ENCODE results near the gene RPEL1.
"Not testable (repeated sequence)": the region's sequence is repeated elsewhere in the genome, so short reads cannot be mapped to it uniquely, and the experiment has no call there.

Gene RPEL1

DNA sequence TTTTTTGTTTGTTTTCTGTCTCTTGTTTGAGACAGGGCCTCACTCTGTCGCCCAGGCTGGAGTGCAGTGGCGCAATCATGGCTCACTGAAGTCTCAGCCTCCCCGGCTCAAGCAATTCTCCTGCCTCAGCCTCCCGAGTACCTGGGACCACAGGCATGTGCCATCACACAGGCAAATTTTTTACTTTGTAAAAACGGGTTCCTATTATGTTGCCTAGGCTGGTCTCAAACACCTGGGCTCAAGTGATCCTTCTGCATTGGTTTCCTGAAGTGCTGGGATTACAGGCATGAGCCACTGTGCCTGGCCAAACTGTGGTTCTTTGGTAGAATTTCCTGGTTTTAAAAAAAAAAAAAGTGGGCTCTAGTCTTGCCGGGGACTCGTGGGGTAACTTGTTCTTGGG is at the start of gene RPEL1:
RPEL1 (plus strand) TSS at position 301 of the 400 bp plus-strand sequence. CDS start 110 bp downstream, outside the sequence.
- DNase-seq = not testable (repeated sequence)

DNA sequence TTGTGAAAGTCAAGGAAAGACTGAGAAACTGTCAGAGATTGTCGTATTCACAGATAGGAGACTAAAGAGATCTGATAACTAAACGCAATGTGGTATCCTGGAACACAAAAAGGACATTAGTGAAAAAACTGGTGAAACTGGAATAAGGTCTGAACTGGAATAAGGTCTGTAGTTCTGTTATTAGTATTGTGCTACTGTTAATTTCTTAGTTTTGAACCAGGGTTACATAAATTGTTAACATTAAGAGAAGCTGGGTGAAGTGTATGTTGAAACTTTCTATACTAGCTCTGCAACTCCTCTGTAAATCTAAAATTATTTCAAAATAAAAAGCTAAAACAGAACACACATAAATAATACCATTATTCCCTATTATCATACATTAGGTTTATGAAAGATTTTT is 49.2 kb upstream of the RPEL1 start:
- DNase-seq = no peak

DNA sequence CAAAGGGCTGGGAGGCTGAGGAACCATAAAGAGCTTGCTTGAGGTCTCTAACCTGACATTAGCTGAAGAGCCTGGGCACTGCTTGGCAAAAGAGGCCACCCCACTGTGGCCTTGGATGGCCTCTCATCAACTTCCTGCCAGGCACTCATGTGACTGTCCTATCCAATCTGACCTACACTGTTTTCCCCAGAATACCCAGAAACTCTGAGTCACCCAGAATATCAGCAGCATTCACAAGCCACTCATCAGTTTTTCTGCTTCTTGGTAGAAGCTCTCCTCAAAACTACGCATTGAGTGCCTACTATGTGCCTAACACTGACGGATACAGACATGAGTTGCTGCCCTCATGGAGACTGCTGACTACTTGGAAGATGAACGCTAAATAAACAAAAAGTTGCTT is 48.5 kb upstream of the RPEL1 start:
- DNase-seq = peak; percentile 58

DNA sequence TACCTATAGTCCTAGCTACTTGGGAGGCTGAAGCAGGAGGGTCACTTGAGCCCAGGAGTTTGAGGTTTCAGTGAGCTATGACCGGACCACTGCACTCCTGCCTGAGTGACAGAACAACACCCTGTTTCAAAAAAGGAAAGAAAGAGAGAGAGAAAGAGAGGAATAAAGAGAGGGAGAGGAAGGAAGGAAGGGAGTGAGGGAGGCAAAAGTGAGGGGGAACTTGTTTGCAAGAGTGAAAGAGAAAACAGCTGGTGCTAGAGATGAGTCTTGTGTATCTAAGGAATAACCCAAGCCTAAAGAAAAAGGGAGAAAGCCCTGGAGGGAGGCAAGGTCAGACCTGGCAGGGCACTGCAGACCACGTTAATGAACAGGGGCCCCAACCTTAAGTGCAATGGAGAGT is 47.8 kb upstream of the RPEL1 start:
- no peak for DNase-seq

DNA sequence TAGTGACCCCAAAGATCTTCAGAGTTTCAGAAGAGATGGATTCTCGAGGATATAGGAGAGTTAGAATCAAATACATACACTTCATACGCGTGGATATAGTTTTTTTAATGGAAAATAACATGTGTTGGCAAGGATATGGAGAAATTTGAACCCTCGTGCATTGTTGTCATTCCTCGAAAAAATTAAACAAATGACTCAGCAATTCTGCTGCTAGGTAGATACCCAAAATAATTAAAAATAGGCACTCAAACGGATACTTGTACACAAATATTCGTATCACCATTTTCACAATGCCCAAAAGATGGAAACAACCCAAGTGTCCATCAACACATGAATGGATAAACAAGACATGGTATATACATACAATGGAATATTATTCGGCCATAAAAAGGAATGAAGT is 47.0 kb upstream of the RPEL1 start:
- no peak for DNase-seq

DNA sequence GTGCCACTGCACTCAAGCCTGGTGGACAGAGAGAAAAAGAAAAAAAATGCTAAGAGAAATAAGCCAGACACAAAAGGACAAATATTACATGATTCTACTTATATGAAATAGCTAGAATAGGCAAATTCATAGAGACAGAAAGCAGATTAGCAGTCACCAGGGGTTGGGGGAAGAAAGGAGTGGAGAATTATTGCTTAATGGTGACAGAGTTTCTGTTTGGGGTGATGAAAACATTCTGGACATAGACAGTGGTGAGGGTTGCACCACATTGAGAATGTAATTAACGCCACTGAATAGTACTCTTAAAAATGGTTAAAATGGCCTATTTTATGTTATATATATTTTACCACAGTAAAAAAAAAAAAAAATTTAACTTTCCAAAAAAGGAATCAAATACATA is 46.2 kb upstream of the RPEL1 start:
- DNase-seq = no peak

DNA sequence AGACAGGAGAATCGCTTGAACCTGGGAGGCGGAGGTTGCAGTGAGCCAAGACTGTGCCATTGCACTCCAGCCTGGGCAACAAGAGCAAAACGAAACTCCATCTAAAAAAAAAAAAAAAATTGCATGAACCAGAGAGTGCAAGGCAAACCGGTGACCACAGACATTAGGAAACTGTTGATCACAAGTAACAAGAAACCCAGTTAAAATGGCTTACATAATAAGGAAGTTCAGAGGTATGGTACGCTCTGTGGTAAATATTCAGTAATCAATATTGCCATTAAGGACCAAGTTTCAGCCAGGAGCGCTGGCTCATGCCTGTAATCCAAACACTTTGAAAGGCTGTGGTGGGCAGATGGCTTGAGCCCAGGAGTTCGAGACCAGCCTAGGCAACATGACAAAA is 43.4 kb upstream of the RPEL1 start:
- DNase-seq = no peak

DNA sequence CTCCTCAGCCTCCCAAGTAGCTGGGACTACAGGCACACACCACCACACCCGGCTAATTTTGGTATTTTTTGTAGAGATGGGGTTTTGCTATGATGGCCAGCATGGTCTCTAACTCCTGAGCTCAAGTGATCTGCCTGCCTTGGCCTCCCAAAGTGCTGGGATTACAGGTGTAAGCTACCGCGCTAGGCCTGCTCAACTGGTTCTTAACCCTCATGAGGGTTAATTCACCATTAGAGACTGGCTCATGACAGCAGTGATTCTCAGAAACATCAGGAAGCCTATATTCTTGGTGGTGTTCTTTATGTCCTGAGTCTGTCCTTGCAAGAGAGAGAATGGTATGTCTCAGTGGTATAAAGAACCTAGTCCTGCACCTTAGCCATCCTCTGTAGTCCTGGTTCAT is 42.2 kb upstream of the RPEL1 start:
- no peak for DNase-seq

DNA sequence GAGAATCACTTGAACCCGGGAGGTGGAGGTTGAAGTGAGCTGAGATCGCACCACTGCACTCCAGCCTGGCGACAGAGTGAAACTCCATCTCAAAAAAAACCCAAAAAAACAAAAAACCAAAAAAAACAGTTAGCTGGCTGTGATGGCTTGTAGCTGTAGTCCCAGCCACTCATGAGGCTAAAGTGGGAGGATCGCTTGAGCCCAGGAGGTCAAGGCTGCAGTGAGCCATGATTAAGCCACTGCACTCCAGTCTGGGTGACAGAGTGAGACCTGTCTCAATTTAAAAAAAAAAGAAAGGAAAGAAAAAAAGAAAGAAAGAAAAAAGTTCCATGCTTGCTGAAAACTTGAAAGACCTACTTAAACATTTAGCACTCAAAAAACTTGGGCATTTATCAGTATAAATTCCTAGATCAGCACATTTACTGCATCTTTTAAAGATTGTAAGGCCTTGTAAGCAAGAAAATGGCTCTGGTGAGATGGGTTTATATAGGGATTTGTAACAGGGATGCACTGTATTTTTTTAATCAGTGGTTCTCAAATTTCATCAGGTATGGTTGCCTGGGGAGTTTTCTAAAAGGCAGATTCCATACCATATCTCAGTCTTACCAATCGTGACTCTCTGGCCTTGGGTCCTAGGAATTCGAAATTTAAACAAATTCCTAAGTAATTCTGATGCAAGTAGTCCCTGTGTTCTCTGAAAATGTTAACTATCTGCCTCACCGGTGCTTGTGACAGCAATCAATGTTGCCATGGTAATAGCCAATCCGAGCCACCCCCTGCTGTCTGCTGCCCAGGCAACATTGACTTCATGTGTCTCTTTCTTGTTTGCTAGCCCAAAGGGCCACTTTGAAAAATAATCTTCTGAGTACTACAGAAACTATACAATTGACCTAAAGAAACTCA is 41.1 kb upstream of the RPEL1 start:
- no peak for DNase-seq

DNA sequence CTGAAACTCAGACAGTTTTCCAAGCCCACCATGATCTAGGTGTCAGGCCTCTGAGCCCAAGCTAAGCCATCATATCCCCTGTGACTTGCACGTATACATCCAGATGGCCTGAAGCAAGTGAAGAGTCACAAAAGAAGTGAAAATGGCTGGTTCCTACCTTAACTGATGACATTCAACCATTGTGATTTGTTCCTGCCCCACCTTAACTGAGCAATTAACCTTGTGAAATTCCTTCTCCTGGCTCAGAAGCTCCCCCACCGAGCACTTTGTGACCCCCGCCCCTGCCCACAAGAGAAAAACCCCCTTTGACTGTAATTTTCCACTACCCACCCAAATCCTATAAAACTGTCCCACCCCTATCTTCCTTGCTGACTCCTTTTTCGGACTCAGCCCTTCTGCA is 40.3 kb upstream of the RPEL1 start:
- DNase-seq = not testable (repeated sequence)

DNA sequence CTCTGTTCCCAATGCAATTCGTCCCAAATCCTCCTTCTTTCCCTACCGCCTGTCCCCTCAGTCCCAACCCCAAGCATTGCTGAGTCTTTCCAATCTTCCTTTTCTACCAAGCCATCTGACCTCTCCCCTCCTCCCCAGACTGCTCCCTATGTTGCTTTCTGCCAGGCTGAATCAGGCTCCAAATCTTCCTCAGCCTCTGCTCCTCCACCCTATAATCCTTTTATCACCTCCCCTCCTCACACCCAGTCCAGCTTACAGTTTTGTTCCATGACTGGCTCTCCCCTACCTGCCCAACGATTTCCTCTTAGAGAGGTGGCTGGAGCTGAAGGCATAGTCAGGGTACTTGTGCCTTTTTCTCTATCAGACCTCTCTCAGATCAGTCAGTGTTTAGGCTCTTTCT is 39.0 kb upstream of the RPEL1 start:
- DNase-seq = not testable (repeated sequence)

DNA sequence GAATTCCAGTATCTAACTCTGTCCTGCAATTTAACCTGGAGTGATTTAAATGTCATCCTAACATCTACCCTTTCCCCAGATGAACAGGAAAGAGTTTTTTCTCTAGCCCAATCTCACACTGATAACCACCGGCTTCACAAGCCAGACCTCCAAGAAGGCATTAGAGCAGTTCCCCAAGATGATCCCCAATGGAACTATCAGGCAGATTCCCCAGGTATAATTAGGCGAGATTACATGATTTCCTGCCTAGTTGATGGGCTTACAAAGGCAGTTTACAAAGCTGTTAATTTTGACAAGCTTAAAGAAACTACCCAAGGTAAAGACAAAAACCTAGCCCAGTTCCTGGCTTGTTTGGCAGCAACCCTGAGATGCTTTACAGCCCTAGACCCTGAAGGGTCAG is 38.5 kb upstream of the RPEL1 start:
- no peak for DNase-seq

DNA sequence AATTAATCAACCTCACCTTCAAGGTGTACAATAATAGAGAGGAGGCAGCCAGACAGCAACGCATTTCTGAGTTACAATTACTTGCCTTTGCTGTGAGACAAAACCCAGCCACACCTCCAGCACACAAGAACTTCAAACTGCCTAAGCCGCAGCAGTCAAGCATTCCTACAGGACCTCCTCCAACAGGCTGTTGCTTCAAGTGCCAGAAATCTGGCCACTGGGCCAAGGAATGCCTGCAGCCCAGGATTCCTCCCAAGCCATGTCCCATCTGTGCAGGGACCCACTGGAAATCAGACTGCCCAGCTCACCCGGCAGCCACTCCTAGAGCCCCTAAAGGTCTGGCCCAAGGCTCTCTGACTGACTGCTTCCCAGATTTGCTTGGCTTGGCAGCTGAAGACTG is 38.0 kb upstream of the RPEL1 start:
- DNase-seq = not testable (repeated sequence)

DNA sequence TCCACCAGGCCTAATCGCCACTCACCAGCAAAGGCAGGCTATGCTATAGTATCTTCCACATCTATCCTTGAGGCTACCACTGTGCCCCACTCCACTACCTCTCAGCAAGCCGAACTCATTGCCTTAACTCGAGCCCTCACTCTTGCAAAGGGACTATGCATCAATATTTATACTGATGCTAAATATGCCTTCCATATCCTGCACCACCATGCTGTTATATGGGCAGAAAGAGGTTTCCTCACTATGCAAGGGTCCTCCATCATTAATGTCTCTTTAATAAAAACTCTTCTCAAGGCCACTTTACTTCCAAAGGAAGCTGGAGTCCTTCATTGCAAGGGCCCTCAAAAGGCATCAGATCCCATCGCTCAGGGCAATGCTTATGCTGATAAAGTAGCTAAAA is 35.4 kb upstream of the RPEL1 start:
- not testable (repeated sequence) for DNase-seq

DNA sequence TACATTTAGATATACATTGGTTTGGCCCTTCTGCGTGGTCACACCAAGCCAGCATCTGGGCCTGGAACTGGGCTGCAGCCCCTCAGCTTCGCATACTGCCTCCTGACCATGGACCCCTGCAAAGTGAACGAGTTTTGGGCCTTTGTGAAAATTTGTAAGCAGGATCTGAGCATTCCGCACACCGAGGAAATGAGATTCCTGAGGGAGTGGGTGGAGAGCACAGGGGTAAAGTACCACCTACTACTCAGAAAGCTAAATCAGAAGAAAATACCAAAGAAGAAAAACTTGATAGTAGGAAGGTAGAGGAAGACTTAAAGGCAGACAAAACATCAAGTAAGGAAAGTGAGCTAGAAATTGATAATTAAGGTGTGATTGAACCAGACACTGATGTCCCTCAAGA is 30.1 kb upstream of the RPEL1 start:
- no peak for DNase-seq

DNA sequence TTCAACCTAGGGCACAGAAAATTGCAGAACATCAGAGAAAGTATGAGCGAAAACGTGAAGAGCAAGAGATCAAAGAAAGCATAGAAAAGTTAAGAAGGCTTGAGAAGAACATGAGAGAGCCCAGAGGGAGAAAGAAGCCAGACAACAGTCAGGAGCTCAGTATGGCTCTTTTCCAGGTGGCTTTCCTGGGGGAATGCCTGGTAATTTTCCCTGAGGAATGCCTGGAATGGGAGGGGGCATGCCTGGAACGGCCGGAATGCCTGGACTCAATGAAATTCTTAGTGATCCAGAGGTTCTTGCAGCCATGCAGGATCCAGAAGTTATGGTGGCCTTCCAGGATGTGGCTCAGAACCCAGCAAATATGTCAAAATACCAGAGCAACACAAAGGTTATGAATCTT is 29.3 kb upstream of the RPEL1 start:
- DNase-seq = not testable (repeated sequence)

DNA sequence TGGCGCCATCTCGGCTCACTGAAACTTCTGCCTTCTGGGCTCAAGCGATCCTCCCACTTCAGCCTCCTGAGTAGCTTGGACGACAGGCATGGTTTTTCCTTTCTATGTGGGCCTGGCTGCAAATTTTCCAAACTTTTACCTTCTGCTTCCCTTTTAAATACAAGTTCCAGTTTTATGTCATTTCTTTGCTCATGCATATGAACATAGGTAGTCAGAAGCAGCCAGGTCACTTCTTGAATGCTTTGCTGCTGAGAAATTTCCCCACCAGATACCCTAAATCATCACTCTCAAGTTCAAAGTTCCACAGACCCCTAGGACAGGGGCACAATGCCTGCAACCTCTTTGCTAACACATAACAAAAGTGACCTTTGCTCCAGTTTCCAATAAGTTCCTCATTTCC is 21.6 kb upstream of the RPEL1 start:
- DNase-seq = no peak

DNA sequence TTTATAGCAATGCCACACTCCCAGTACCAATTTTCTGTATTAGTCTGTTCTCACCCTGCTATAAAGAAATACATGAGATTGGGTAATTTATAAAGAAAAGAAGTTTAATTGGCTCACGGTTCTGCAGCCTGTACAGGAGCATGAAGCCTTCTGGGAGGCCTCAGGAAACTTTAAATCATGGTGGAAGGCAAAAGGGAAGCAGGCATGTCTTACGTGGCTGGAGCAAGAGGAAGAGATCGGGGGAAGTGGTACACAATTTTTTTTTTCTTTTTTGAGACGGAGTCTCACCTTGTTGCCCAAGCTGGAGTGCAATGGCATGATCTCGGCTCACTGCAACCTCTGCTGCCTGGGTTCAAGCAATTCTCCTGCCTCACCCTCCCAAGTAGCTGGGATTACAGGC is 21.0 kb upstream of the RPEL1 start:
- DNase-seq = not testable (repeated sequence)

DNA sequence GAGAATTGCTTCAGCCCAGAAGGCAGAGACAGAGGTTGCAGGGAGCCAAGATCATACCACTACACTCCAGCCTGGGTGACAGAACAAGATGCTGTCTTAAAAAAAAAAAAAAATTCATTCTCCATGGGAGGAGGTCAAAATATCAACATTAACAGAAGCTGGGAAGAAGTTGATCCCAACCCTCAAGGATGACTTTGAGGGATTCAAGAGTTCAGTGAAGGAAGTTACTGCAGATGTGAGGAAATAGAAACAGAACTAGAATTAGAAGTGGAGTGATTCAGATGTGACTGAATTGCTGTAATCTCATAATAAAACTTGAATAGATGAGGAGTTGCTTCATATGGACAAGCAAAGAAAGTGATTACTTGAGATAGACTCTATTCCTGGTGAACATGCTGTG is 19.7 kb upstream of the RPEL1 start:
- DNase-seq = no peak

DNA sequence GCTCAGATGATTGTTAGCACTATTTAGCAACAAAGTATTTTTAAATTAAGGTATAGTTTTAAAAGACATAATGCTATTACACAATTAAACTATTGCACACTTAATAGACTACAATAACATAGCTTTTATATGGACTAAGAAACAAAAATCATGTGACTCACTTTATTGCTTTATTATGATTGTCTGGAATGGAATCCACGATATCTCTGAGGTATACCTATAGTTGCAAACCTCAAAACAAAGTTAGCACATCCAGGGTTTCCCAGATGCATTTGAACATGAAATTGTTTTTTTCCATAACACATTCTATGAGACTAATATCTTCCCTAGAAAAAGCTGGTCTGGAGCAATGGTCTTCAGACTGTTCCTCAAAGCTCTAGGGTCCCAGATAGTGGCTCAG is 18.3 kb upstream of the RPEL1 start:
- DNase-seq = no peak

DNA sequence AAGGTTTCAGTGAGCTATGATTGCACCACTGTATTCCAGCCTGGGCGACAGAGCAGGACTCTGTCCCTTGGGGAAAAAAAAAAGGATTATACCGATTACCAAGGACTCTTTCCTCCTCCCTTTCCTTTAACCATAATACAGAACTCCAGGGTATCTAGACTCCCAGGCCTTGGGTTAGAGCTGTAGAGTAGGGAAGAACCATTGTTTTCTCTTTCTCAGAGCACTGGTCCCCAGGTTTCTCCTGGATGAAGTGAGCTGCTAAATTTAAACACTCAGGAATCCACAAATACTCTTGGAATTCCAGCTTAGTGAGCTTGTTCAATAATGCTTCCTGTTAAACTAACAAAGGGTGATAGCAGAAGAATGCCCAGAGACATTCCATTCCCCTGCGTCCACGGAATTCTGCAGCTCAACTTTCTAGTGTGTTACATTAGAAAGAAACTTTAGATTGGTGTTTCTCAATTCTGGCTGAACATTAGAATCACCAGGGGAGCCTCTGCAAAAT is 14.6 kb upstream of the RPEL1 start:
- DNase-seq = no peak

DNA sequence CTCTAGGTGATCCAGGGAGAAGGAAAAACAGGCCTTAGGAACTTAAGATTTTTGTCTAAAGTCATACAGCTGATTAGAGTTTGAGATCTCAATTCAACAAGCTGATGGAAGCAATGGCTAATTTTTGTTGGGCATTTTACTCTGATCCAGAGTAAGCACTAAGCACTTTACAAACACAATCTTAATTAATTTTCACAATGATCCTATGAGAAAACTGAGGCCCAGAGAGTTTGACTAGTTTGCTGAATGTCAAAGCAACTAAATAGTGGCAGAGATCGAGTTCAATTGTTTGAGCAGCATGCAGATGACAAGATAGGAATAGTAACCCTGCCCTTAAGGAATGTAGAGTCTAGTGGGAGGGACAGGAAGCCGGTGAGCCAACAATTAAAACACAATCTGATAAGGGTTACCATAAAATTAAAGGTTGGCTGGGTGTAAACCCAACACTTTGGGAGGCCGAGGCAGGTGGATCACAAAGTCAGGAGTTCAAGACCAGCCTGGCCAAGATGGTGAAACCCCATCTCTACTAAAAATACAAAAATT is 13.5 kb upstream of the RPEL1 start:
- no peak for DNase-seq

DNA sequence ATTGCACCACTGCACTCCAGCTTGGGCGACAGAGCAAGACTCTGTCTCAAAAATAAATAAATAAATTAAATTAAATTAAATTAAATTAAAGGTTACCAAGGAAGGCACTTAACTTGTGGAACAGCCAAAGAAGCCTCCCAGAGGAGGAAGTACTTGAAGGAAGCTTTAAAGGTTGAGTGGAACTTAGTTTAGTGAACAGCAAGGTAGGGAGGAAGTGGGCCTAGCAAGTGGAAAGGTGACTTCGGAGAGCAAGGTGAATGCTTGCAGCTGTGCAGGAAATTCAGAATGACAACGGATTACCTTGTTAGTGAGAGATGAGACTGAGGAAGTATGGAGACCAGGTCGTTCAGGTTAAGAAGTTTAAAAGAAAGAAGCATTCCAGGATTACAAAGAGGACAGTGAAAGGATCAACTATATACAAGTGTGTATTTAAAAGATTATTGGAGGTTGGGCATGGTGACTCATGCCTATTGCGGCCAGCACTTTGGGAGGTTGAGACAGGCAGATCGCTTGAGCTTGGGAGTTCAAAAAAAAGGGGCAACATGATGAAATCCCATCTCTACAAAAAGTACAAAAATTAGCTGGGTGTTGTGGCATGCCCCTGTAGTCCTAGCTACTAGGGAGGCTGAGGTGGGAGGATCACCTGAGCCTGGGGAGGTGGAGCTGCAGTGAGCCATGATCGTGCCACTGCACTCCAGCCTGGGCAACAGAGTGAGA is 12.8 kb upstream of the RPEL1 start:
- DNase-seq = no peak

DNA sequence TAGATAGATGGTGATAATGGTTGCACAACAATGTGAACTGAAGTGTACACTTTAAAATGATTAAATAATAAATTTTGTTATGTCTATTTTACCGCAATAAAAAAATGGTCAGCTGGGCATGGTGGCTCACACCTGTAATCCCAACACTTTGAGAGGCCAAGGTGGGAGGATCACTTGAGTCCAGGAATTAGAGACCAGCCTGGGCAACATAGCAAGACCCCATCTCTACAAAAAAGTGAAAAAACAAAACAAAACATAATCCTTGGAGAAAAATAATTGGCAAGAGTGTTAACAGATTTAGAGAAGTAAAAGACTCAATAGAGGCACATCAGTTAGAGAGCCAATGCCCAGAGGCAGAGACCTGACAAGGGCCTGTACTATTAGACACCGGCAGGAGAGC is 9.9 kb upstream of the RPEL1 start:
- DNase-seq = no peak
